HepG2 (cell line): ENCODE data around the gene ZNF629. TPM values are rescaled to one million over a fixed set of nuclear protein-coding genes. Genes with fewer than 3 reads are reported as not detected.

Source experiments
- CTCF ChIP-seq: sonication (generic); formaldehyde crosslinking; IDR thresholded peaks from 2 replicates; pipeline ENCODE4 v1.5.0; 2020; ENCODE audit warnings: mild to moderate bottlenecking, missing genetic modification reagents, moderate library complexity
- ETV5 ChIP-seq: IDR thresholded peaks from 2 replicates; pipeline ENCODE4 v1.6.1; 2018; ENCODE audit warnings: missing biosample characterization, missing genetic modification reagents, inconsistent platforms, borderline replicate concordance
- MBNL3 ChIP-seq: fragments of 250-450 bp; sonication (Bioruptor Pico); conservative IDR thresholded peaks from 2 replicates; pipeline ENCODE4 v1.8.0; 2022; ENCODE audit warnings: mild to moderate bottlenecking, inconsistent platforms
- MED1 ChIP-seq: sonication (generic); formaldehyde crosslinking; IDR thresholded peaks from 2 replicates; pipeline ENCODE4 v1.4.0; 2020; ENCODE audit warnings: missing genetic modification reagents
- MIER3 ChIP-seq: IDR thresholded peaks from 2 replicates; pipeline ENCODE4 v1.6.1; 2016; ENCODE audit warnings: missing compliant biosample characterization, borderline replicate concordance
- NPAS2 ChIP-seq: sonication (generic); formaldehyde crosslinking; IDR thresholded peaks from 2 replicates; pipeline ENCODE4 v1.8.0; 2022; ENCODE audit warnings: mild to moderate bottlenecking, missing genetic modification reagents, borderline replicate concordance
- NR0B2 ChIP-seq: sonication (generic); formaldehyde crosslinking; IDR thresholded peaks from 2 replicates; pipeline ENCODE4 v1.4.0; 2020; ENCODE audit warnings: mild to moderate bottlenecking, missing genetic modification reagents
- RFXAP ChIP-seq: sonication (generic); formaldehyde crosslinking; IDR thresholded peaks from 2 replicates; pipeline ENCODE4 v1.4.0; 2020; ENCODE audit warnings: missing genetic modification reagents, borderline replicate concordance
- SALL1 ChIP-seq: sonication (generic); formaldehyde crosslinking; IDR thresholded peaks from 2 replicates; pipeline ENCODE4 v1.8.0; 2022; ENCODE audit warnings: mild to moderate bottlenecking, missing genetic modification reagents
- SSRP1 ChIP-seq: IDR thresholded peaks from 2 replicates; pipeline ENCODE4 v1.6.1; 2016; ENCODE audit warnings: control low read depth
- ZBTB37 ChIP-seq: sonication (generic); formaldehyde crosslinking; IDR thresholded peaks from 2 replicates; pipeline ENCODE4 v1.4.0; 2020; ENCODE audit warnings: mild to moderate bottlenecking, missing genetic modification reagents
- ZBTB8A ChIP-seq: sonication (generic); formaldehyde crosslinking; IDR thresholded peaks from 2 replicates; pipeline ENCODE4 v1.4.0; 2020; ENCODE audit warnings: mild to moderate bottlenecking, low read depth, missing genetic modification reagents, borderline replicate concordance
- ZC3H4 ChIP-seq: sonication (generic); formaldehyde crosslinking; IDR thresholded peaks from 2 replicates; pipeline ENCODE4 v1.4.0; 2020; ENCODE audit warnings: missing genetic modification reagents, borderline replicate concordance
- ZFP90 ChIP-seq: sonication (generic); formaldehyde crosslinking; IDR thresholded peaks from 2 replicates; pipeline ENCODE4 v1.8.0; 2022; ENCODE audit warnings: missing genetic modification reagents, mild to moderate bottlenecking, inconsistent platforms, borderline replicate concordance
- ZHX1 ChIP-seq: sonication (generic); formaldehyde crosslinking; IDR thresholded peaks from 2 replicates; pipeline ENCODE4 v1.8.1; 2022; ENCODE audit warnings: low read depth, mild to moderate bottlenecking, missing genetic modification reagents
- ZIK1 ChIP-seq: sonication (generic); formaldehyde crosslinking; IDR thresholded peaks from 2 replicates; pipeline ENCODE4 v1.5.0; 2020; ENCODE audit warnings: mild to moderate bottlenecking, low read depth, missing genetic modification reagents, borderline replicate concordance
- ZMYM2 ChIP-seq: sonication (generic); formaldehyde crosslinking; IDR thresholded peaks from 2 replicates; pipeline ENCODE4 v1.8.0; 2022; ENCODE audit warnings: mild to moderate bottlenecking, missing genetic modification reagents
- ZNF224 ChIP-seq: sonication (generic); formaldehyde crosslinking; IDR thresholded peaks from 2 replicates; pipeline ENCODE4 v1.5.0; 2020; ENCODE audit warnings: mild to moderate bottlenecking, missing genetic modification reagents
- ZNF333 ChIP-seq: sonication (generic); formaldehyde crosslinking; IDR thresholded peaks from 2 replicates; pipeline ENCODE4 v1.4.0; 2020; ENCODE audit warnings: mild to moderate bottlenecking, missing genetic modification reagents, borderline replicate concordance
- ZNF605 ChIP-seq: sonication (generic); formaldehyde crosslinking; IDR thresholded peaks from 2 replicates; pipeline ENCODE4 v1.8.0; 2022; ENCODE audit warnings: mild to moderate bottlenecking, missing genetic modification reagents
- ZNF652 ChIP-seq: IDR thresholded peaks from 2 replicates; pipeline ENCODE4 v1.6.1; 2016; ENCODE audit warnings: low read depth, borderline replicate concordance
- ZNF839 ChIP-seq: sonication (generic); formaldehyde crosslinking; IDR thresholded peaks from 2 replicates; pipeline ENCODE4 v1.4.0; 2020; ENCODE audit warnings: missing genetic modification reagents, mild to moderate bottlenecking, borderline replicate concordance
- polyA plus RNA-seq, 8 experiments: library from polyadenylated mRNA; depleted of rRNA in 3 of 8; stranded (reverse) in 7 of 8; unstranded in 1 of 8; fragments of >200 nt; fragmentation: Illumina TruSeq in 4 of 8; extraction: Trizol in 4 of 8; gene quantifications; 2 replicates each; pipeline versions ENCODE4 v1.2.1 to v1.2.3, GENCODE V29; 2011 to 2016; ENCODE audit warnings: low read depth in 4 of 8, missing spikeins in 1 of 8, mixed read lengths in 1 of 8; ENCODE audit not compliant: insufficient read depth in 1 of 8
- total RNA-seq, 5 experiments: library from RNA; depleted of rRNA; stranded (reverse); fragments of >200 nt; fragmentation: Illumina TruSeq; extraction: Trizol; gene quantifications; 2 replicates each; pipeline ENCODE4 v1.2.3, GENCODE V29; 2016; ENCODE audit warnings: low read depth in 1 of 5

The ZNF629 gene
- total and polyA plus RNA-seq, 2 of the 13 experiments (the other 11 are each of a cell fraction or from before 2014, with no cell fraction given): 6.1 to 16.5 TPM

- TF ChIP-seq NPAS2 (CRISPR knock-in tag): no peak
- peak; percentile 7; the same call in 1 of the 2 replicates for TF ChIP-seq SALL1
- TF ChIP-seq ZMYM2: no peak; the same call in 1 of the 2 replicates
- no peak for TF ChIP-seq NR0B2
- TF ChIP-seq RFXAP: no peak
- TF ChIP-seq ZC3H4 (CRISPR knock-in tag): no peak
- TF ChIP-seq ETV5 (CRISPR knock-in tag): no peak
- TF ChIP-seq ZIK1 (CRISPR knock-in tag): no peak
- peak; percentile 77 for TF ChIP-seq ZFP90
- no peak for TF ChIP-seq ZNF652 (CRISPR knock-in tag)
- no peak for TF ChIP-seq MBNL3 (CRISPR knock-in tag)
- no peak for TF ChIP-seq MED1 (CRISPR knock-in tag)
- peak; percentile 69; the same call in 1 of the 2 replicates for TF ChIP-seq ZNF605 (CRISPR knock-in tag)
- no peak for TF ChIP-seq MIER3
- no peak for TF ChIP-seq ZBTB37 (CRISPR knock-in tag)
- TF ChIP-seq ZNF224 (CRISPR knock-in tag): 0 out of 2 replicates have a peak, but pooled peaks have one; percentile 26
- no peak for TF ChIP-seq SSRP1 (CRISPR knock-in tag)
- TF ChIP-seq CTCF (CRISPR knock-in tag): peak; percentile 61
- 0 out of 2 replicates have a peak, but pooled peaks have one; percentile 57 for TF ChIP-seq ZNF333 (CRISPR knock-in tag)
- TF ChIP-seq ZHX1 (CRISPR knock-in tag): no peak
- no peak for TF ChIP-seq ZBTB8A (CRISPR knock-in tag)
- TF ChIP-seq ZNF839 (CRISPR knock-in tag): no peak
These were observed 42.4 kb upstream of the ZNF629 start (continued) for GRCh38 chr16:30829130-30830071.
